HTERT RPE-1 (cell line): Measurements from ENCODE around the gene EVPL.

Source experiments
- in situ Hi-C: fragments of 300-500 bp; cut with MboI; formaldehyde crosslinking; loops from 4 replicates; pipeline ENCODE4 v1.14.3; 2020; ENCODE audit warnings: low sequenced_read_pairs

EVPL gene

GRCh38 chr17:76018801-76019200, 8.3 kb downstream of the EVPL start:
- in situ Hi-C loops: no loop called here

- in situ Hi-C loops: no loop called here
Observed at GRCh38 chr17:76018340-76018680, 8.8 kb downstream of the EVPL start.

- in situ Hi-C loops: no loop called here
Observed at GRCh38 chr17:76017481-76018339, 9.4 kb downstream of the EVPL start.

DNA sequence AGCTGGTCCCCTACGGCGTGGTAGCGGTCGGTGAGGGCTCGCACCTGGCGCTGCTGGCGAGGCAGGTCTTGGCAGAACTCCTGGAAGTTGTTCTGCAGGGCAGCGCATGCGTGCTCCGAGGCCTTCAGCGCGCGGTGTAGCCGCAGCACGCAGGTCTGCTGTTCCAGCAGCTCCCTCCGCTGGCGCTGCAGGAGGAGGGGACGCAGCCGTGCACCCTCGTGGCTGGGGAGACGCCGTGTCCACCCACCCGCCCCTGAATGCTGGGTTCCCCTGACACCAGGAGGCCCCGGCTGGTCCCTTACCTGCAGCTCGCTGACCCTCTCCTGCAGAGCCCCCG, 12.2 kb downstream of the EVPL start:
- in situ Hi-C loops: no loop called here

- in situ Hi-C loops: no loop called here
Observed at GRCh38 chr17:76014100-76014924, 12.8 kb downstream of the EVPL start.

DNA sequence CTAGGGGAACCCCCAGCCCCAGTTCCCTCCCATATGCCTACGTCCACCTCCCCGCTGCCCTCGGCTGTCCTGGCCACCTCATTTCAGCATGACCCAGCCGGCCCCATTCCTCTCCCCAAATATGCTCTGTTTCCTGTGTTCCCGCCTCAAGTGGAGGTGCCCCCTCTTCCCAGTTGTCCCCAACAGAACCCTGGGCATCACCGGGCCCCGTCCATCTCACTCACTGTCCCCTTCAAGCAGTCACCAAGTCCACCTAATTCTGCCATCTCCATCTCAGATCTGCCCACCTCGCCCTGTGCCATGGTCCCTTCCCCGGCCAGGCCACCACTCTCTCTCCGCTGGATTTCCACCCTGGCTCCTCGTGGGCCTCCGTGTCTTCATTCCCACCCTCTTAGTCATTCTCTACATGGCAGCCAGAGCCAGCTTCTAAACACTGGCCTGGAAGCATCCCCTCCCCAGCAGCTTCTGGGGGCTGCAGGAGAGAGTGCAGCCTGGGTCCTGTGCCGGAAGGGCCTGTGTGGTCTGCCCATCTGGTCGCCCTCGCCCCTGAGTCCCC, 13.7 kb downstream of the EVPL start:
- in situ Hi-C loops: no loop called here

DNA sequence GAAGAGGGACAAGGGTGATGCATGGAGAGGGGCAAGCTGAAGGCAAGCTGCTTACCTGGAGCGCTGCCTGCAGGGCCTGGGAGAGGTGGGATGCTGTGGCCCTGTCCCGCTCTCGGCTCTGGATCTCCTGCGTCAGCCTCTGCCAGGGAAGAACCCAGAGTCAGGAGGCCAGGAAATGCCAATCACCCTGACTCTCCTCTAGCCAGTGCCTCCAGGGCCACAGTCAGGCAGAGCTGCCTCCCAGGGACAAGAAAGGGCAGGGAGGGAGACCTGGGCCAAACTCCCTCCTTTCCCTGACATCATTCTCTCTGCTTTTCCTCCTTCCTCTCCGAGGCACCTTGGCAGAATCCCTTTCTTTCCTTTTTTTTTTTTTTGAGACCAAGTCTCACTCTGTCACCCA, 15.2 kb downstream of the EVPL start:
- in situ Hi-C loops: no loop called here

DNA sequence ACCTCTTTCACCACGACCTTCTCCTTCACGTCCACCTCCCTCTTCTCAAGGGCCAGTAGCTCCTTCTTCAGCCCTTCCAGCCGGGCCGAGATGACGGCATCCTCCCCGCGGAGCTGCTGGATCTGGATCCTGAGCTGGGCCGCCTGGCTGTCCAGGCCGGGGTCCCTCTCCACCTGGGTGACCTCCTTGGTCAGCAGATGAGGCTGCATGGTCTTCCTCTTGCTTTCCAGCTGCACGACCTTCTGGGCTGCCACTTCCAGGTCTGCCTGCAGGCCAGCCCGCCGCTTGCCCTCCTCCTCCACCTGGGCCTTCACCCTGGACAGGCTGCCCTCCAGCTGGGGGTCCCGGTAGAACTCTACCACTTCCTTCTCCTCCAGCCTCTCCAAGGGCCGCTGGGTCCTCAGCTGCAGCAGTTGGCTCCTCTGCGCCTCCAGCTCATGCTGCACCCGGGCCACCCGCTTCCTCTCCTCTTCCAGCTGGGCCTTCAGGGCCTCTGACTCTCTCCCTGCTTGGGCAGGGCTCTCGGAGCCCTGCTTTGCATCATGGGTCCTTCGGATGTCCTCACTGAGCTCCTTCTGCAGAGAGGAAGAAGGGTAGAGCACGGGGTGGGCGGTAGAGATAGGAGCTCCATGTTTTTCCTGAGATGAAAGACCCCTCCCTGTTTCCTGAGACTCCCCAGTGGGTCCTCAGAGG, 17.0 kb downstream of the EVPL start:
- in situ Hi-C loops: no loop called here

DNA sequence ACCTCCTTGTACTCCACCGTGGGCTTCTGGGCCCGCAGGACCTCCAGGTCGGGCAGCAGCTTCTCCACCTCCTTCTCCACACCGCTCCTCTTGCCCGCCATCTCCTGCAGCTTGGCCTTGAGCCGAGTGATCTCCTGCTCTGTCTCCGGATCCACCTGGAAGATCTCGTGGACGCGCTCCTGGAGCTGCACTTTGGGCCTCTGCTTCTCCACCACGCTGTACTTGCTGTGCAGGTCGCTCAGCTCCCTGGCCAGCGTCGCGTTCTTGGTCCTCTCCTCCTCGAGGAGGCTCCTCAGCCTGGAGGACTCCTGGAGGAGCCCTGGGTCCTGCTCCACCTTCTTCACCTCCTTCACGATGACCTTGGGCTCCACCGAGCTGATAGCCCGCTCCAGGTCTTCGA, 17.7 kb downstream of the EVPL start:
- in situ Hi-C loops: no loop called here

GRCh38 chr17:76008630-76009425, 18.3 kb downstream of the EVPL start:
- in situ Hi-C loops: no loop called here

GRCh38 chr17:76008208-76008607, 18.9 kb downstream of the EVPL start:
- in situ Hi-C loops: no loop called here

GRCh38 chr17:76007850-76008165, 19.3 kb downstream of the EVPL start:
- in situ Hi-C loops: no loop called here

DNA sequence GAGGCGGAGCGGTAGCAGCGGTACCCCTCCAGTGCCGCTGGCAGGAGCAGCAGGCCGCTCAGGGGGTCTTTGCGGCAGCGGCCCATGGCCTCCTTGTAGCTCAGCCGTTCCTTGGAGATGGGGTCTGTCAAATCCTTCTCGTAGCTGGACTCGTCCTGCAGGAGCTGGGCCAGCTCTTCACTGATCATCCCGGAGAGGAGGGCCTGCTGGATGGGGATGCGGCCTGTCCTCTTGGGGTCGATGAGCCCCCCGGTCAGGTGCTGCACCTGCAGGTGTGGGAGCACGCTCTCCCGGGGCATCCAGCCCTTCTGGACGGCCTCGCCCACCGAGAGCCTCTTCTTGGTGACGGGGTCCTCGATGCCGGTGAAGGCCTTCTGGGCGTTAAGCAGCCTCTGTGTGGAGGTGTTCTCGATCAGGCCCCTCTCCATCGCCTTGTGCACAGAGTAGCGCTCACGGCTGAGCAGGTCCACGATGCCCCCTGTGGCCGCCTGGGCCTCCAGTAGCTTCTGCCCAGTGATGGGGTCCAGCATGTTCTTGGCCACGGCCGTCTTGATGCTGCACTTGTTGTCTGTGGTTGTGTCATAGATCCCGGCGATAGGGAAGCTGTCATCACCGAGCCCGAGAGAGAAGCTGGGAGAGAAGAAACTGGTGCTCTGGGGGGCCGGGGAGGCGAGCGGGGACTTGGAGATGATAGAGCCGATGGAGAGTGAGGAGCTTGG, 19.8 kb downstream of the EVPL start:
- in situ Hi-C loops: no loop called here

GRCh38 chr17:76005263-76006149, 21.6 kb downstream of the EVPL start:
- in situ Hi-C loops: no loop called here

GRCh38 chr17:76004750-76005262, 22.3 kb downstream of the EVPL start:
- in situ Hi-C loops: no loop called here

DNA sequence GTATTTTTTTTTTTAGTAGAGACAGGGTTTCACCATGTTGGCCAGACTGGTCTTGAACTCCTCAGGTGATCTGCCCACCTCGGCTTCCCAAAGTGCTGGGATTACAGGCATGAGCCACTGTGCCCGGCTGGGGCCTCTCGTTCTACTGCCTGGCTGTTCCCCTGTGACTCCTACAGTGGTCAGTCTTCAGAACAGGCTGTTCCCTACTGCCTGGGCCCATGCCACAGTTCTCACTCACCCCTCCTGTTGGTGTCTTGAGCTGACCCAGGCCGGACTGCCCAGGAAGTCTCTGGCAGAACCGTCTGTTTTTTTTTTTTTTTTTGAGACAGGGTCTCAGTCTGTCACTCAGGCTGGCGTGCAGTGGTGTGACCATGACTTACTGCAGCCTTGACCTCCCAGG, 23.2 kb downstream of the EVPL start:
- in situ Hi-C loops: no loop called here

DNA sequence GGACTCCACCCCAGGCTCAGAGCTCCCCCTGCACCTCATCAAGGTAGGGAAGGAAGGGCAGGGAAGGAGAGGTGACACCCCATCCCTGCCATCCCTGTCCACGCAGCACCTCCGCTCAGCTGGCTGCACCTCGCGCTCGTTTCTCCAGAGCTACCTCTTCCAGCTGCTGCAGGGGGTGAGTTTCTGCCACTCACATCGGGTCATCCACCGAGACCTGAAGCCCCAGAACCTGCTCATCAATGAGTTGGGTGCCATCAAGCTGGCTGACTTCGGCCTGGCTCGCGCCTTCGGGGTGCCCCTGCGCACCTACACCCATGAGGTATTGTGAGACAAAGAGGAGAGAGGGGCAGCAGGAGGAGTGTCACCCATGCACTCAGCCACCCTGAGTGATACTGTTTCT, 25.0 kb downstream of the EVPL start:
- in situ Hi-C loops: no loop called here

DNA sequence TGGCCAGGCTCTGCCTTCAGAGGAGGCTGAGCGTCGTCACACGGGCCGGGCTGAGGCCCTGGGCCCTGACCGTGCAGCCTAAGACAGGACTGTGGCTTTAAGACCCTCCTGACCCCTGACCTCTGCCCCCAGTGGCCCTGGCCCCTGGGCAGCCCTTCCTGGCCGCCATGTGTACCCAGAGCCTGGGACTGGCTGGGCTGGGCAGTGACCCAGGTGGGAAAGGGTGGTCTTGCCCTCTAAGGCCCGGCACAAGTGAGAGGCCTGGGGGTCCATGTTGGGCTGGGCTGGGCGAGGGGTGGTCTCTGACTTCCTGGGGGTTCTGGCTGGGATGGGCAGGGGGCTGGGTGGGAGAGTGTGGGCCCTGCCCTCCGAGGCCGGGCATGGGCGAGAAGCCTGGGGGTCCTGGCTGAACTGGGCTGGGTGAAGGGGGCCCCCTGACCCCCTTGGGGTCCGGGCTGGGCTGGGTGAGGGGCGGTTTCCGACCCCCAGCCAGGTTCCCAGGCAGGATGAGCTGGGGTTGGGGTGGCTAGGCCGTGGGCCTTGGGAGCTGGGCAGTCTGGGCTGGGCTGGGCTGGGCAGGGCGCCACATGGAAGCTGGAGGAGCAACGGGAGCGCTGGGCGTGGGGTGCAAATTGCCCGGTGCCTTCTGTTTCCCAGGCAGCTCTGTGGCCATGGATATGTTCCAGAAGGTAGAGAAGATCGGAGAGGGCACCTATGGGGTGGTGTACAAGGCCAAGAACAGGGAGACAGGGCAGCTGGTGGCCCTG, 26.2 kb downstream of the EVPL start, which contains the start of gene CDK3:
Gene CDK3 (plus strand): TSS at position 101 of the 767 bp plus-strand sequence. CDS start 571 bp downstream, at position 672.
- in situ Hi-C loops: no loop called here
